GM21717 (cell line): Measurements from ENCODE around the gene MAPK10.

Source experiments
- ATAC-seq: cut with Tn5 transposase; IDR thresholded peaks from one replicate; pipeline ENCODE4 v1.9.1; 2021; ENCODE audit warnings: mild to moderate bottlenecking, moderate library complexity; ENCODE audit not compliant: unreplicated experiment

MAPK10 gene

GRCh38 chr4:86280246-86280645 is 79.6 kb downstream of the MAPK10 start:
- no peak for ATAC-seq

- no peak for ATAC-seq
Observed at GRCh38 chr4:86279293-86279960, 80.4 kb downstream of the MAPK10 start.

GRCh38 chr4:86278126-86278525 is 81.7 kb downstream of the MAPK10 start:
- no peak for ATAC-seq

- ATAC-seq: no peak
Observed at GRCh38 chr4:86274642-86275041, 85.2 kb downstream of the MAPK10 start.

GRCh38 chr4:86272669-86273068 is 87.2 kb downstream of the MAPK10 start:
- no peak for ATAC-seq

DNA sequence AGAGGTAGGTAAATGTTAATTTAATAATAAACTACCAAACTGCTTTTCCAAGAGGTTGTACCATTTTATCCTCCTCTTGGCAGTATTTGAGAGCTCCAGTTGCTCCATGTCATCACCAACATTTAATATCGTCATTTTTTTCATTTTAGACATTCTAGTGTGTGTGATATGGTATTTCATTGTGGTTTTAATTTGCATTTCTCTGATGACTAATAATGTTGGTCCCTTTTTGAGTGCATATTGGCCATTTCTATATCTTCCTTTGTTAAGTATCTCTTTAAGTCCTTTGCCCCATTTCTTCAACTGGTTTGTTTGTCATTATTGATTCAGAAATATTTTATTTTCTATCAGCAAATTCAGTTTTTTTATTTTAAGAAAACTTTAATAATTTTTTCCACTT is 88.8 kb downstream of the MAPK10 start:
- no peak for ATAC-seq

GRCh38 chr4:86269354-86269753 is 90.5 kb downstream of the MAPK10 start:
- no peak for ATAC-seq

- no peak for ATAC-seq
Observed at GRCh38 chr4:86264241-86264640, 95.6 kb downstream of the MAPK10 start.

DNA sequence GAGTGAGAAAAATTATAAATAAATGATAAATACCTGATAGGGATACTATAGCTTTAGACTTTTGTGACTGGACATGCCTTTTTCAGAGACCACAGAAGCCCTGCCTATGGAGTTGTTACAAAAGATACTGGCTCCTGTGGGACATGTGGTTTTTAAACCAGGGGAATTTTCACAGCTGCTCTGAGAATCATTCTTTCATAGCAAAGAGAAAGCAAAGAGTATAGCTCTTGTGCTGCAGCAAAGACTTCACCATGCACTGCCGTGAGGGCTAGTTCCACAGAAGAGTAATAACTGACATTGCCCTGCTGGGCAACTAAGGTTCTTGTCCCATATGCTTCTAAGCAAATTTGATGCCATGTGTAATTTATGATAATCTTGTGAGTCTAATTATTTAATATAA is 98.2 kb downstream of the MAPK10 start:
- ATAC-seq: no peak

GRCh38 chr4:86256086-86256485 is 103.8 kb downstream of the MAPK10 start:
- no peak for ATAC-seq

DNA sequence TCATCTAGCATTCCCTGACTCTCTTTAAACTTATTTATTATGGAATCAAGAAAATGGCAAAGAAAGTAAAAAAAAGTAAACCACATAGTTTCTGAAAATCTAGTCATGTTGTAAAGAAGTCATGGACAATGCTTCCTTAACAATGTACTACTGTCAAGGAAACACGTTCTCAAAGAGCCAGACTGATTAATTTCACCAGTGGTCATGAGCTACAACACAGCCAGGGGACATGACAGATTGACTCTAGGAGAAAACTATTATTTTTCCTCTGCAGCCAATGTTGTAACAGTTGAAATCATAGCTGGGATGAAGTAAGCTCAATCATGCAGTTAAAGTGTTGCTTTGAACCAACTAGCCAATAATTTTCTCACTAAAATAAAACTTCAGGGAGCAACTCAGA is 109.2 kb downstream of the MAPK10 start:
- no peak for ATAC-seq

DNA sequence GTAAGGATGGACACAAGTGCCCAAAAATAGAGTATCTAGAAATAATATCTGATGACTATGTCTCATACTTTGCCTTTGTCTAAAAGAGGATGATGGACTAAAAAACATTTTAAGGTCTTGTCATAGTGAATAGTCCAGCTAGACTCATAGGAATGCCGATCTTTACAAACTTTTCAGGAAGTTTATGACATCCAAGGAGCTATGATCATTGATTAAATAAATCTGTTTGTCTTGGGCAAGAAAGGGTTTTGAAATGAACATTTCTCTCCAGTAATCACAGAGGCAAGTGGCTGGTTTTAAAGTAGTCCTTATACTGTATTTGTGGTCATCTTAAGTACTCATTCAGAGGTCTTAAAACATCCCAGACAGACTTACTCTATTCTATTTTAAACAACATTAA is 109.8 kb downstream of the MAPK10 start:
- no peak for ATAC-seq

DNA sequence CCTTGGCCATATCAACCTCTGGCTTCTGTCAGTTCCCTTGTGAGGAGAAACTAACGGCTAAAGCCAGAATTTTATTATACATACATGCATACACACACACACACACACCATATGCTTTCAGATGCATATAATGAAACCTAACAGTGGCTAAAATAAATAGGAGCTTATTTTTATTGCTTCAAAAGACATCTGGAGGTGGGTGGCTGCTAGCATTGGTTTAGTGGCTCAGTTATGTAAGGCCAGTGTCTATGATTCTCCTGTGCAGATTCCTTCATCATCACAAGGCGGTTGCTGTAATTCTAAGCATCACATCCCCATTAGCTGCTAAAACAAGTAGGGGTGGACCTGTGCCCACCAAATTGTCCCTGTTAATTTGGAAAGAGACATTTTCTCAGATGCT is 110.8 kb downstream of the MAPK10 start:
- ATAC-seq: no peak

DNA sequence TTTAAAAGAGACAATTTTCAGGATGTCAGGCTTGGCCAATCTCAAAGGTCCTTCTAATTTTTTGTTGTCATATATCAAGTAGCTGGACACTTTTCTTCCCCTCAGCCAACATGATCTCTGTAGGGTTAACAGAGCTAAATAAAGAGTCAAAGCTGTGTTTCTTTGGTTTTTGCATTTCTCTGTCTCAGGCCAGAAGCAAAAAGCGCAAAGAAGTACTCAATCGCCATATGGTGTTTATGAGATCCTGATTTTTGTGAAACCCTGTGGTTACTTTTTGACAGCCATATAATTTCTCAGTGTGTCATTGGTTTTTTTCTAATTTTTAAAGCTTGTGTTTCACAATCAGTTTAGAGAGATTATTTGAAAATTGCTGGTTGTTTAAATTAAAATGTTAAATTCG is 111.9 kb downstream of the MAPK10 start:
- no peak for ATAC-seq

DNA sequence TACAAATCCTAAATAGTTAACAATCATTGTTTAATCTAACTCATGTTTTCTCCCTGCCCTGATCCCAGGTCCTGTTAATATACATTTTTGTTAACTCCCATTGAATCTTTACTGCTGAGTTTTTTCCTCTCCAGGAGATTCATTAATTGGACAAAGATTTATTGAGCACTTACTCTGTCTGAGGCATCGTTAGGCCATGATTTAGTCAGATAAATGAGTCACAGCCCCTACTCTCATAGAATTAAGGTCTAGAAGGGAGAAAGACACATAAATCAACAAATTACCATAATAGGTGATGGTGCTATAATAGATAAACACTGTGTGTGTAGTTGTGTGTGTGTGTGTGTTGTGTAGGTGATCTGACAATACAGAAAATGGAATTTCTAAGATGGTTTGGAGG is 112.5 kb downstream of the MAPK10 start:
- no peak for ATAC-seq

GRCh38 chr4:86243750-86244149 is 116.1 kb downstream of the MAPK10 start:
- ATAC-seq: no peak

DNA sequence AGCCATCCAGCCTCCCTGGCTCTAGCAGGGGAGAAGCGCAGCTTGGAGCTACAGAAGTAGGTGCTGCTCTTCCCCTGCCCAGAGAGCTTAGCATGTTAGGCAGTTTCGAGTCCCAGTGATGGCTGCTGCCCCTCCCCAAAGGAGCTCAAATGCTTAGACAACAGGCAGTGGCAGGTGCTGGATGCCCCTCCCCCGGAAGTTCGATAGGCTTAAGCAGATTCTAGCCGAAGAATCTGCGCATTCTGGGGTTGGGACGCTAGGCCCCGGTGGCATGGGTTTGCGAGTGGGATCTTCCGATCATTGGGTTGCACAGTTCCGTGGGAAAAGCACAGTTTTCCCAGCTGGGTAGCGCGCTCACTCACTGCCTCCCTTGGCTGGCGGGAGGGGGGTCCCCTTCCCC is 117.2 kb downstream of the MAPK10 start:
- ATAC-seq: no peak

GRCh38 chr4:86235549-86235948 is 124.3 kb downstream of the MAPK10 start:
- ATAC-seq: no peak

DNA sequence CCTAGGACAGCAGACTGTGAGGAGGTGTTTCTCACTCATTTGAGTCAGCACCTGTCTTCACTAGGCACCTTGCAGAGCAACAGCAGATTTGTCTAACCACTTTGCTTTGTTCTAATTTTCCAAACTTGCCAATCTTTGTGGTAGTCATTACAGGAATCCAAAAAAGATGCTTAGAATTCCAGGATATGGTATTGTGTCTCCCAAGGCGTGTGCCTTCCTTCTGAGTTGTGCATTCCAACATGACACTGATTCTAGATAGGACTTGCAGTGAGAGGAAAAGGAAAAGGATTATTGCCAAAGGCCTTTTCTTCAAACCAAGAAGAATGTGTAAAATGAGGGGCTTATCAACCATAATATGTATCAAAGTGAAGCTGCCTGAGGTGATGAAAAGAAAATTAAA is 126.2 kb downstream of the MAPK10 start:
- no peak for ATAC-seq

- ATAC-seq: no peak
Observed at GRCh38 chr4:86233090-86233489, 126.8 kb downstream of the MAPK10 start.

- ATAC-seq: peak; percentile 67
Observed at GRCh38 chr4:86223472-86223871, 136.4 kb downstream of the MAPK10 start.

DNA sequence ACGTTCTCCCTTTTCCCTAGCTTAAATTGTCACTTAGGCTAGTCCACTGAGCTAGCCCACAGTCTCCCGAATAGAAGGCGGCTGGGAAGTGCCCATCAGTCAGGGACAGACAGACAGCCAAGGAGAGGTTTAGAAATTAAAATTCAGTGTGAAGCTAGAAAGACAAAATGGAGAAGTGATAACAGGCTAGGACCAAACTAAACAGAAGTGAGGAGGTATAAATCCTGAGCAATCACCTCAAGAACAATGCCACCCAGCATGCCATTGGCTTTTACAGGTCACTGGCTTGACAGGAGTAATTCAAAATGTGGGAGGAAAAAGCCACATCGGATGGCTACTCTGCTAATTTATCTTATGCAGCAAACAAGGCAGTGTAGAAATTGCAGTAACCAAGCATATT is 138.9 kb downstream of the MAPK10 start:
- ATAC-seq: no peak

DNA sequence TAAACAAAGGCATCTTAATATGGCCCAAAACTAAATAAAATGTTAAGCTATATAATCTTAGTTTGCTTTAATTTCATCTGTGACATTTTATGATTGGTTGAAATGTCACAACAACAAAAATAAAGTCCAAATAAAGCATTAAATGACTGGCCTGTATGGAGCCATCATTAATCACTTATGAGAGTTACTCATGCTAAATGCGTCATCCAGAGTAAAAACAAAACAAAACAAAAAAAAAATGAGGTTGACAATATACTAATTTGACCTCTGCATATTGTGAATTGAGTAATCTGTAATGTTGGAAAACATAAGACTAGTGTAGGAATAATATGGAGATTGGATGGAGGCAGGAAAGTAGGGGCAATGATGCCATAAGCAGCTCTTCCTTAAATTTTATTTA is 139.7 kb downstream of the MAPK10 start:
- ATAC-seq: no peak
